HG03159 (cell line): Measurements from ENCODE around the gene SHANK1.

Experiments used
- ATAC-seq: cut with Tn5 transposase; IDR thresholded peaks from one replicate; pipeline ENCODE4 v1.9.1; 2021; ENCODE audit warnings: mild to moderate bottlenecking, moderate library complexity; ENCODE audit not compliant: unreplicated experiment

Gene SHANK1

DNA sequence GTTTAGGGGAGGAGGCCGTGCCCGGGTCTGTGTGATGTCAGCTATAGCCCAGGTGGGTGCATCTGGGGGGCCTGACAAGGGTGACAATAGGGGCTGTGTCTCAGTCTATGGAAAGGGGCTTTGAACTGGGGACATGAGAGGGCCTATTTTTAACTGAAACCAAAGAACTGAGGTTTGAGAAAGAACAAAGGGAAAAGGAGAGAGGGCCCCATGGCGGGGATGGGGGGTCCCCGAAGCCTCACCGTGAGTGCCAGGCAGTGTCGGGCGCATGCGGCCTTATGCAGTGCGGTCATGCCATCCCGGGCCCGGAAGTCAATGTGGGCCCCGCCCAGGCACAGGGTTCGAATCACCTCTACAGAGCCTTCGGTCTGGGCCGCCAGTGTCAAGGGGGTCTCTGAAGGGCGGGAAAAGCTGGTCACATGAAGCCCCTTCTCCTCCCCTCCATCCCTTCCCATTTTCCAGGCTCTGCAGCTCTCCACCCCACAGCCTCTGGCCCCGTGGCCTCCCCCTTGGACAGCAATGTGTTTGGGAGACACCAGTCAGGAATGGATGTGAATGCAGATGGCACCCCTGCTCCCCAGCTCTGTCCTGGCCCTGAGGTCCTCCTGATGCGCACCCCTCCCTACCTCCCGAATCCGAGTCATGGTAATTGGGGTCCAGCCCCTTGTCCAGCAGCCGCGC, 5.9 kb downstream of the SHANK1 start:
- no peak for ATAC-seq

DNA sequence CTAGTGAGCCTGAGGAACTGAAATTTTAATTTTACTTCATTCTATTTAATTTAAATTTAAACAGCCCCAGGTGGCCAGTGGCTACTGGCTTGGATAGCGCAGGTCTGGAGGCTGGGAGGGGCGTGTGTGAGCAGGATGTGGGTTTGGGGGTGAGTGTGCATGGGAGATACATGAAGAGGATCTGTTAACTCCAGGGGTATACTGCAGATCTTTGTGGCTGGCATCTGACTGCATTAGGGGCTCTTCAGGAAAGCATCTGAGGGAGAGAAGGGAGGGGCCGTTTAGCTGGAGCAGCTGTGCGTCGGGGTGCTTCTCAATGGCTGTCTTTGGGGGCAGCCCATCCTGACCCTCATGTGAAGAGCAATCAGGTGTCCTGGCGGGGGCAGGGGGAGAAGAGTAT, 6.8 kb downstream of the SHANK1 start:
- ATAC-seq: no peak

DNA sequence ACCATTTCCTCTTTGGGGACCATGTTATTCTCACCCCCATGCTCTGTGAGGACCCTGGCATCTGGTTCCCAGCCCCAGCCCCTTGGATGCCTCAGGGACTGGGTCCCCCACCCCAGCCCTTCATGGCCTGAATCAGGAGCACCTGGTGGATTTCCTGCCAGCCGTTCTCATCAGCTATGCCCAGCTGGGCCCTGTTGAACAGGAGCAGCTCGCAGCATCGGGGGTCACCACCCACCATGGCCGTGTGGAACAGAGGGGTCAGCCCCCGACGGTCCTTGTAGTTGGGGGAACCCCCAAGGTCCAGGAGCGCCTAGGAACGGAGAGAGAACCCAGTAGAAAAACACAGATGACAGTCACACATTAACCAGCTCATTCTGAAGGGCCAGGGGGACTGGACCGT, 7.8 kb downstream of the SHANK1 start:
- no peak for ATAC-seq

DNA sequence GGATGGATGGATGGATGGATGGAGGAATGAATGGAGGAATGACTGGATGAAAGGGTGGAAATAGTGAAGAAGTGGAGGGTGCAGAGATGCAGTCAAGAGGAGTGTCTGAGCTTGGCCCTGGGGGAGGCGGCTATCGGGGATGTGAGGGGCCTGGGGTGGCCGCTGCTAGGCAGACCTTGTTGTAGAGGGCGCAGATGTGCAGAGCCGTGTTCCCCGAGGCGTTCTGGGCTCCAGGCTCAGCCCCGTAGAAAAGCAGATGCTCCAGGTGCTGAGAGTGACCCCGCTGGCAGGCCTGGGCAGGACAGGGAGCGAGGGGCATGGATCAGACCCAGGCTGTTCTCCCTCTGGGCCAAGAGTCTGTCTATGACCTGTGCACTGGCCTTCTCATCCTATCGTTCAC, 8.4 kb downstream of the SHANK1 start:
- no peak for ATAC-seq

DNA sequence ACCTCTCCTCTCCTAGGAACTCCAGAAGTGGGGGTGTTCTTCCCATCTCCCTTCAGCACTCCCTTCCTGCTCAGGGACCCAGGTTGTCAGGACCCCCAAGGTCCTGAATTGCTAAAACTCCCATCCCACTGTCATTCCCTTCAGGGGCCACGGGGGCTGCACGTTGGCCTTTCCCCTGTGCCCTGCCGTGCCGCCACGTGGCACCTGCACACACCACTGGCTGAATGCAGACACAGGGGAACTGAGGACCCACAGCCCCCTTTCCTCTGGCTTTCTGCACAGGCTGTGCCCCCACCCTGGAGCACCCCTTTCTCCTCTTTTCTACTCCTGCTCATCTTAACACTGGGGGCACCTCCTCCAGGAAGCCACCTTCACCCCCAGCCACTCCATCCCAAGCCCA, 9.0 kb downstream of the SHANK1 start:
- no peak for ATAC-seq

DNA sequence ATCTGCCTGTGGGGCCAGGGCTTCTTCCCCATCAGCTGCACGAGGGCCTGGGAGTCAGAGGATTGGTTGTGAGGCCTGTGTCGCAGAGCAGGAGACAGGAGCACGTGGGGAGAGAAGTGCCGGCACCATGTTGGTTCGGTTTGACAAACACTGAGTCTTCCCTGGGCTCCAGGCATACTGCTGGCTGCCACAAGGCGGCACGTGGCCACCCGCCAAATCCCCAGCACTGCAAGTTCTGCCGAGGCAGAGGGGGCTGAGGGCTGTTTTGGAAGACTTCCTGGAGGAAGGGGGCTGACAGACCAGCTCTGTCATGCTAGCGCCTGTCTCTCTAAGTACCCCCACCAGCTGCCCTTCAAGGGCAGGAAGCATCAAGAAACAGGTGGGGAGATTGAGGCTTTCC, 9.5 kb downstream of the SHANK1 start:
- no peak for ATAC-seq

DNA sequence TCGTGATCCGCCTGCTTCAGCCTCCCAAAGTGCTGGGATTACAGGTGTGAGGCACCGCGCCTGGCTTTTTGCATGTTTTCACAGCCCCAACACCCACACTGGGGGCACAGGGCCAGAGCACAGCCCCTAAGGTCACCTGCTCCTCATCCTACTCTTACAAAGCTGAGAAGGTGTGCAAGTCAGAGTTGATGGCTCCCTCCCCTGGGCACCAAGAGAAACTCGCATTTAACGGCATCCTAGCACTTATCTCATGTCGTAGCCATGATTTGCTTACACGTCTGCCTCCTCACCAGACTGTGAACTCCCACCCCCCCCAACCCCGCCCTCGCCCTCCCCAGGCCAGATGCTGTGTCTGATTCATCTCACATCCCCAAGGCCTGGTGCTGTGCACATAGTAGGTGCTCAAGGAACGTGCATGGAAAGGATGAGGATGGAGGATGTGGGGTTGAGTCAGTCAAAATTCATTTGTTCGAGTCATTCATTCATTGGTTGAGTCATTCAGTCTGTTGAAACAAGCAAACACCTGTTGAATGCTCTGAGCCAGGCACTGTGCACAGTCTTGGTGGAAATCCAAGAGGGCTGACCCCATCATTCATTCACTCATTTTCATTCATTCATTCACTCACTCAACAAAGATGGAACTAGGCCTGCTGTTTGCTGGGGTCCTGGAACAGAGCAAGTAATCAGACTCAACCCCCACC, 11.3 kb downstream of the SHANK1 start:
- no peak for ATAC-seq

DNA sequence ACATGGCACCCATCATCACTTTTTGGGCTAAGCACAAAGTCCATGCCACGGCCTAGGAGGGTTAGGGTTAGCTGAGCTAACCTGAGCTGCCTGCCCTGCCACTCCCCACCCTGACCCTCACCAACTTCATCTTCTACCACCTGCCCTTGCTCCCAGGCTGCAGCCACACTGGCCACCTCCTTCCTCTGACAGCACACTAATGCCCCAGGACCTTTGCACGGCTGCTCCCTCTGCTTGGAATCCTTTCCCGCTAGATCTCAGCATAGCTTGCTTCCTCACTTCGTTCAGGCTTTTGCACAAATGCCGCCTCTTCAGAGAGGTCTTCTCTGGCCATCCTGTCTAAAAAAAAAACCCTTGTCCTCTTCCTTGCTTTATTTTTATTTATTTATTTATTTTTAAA, 13.2 kb downstream of the SHANK1 start:
- no peak for ATAC-seq

DNA sequence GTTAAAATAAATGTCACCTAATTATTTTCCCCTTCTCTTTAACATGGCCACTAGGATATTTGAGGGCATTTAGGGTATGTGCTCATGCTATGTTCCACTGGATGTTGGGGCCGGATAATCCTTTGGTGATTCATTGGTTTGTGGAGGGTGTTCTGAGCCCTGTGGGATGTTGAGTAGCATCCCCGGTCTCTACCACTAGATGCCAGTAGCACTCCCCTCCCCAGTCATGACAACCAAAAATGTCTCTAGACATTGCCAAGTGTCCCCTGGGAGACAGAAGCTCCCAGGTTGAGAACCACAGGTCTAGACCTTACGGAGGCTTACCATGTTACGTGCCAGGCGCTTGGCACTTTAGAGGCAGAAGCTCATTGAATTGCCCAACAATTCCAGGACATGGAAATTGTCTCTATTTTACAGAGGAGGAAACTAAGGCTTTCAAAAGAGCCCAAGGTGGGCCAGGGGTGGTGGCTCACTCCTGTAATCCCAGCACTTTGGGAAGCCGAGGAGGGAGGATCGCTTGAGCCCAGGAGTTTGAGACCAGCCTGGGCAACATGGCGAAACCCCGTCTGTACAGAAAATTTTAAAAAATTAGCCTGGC, 14.1 kb downstream of the SHANK1 start:
- ATAC-seq: no peak

DNA sequence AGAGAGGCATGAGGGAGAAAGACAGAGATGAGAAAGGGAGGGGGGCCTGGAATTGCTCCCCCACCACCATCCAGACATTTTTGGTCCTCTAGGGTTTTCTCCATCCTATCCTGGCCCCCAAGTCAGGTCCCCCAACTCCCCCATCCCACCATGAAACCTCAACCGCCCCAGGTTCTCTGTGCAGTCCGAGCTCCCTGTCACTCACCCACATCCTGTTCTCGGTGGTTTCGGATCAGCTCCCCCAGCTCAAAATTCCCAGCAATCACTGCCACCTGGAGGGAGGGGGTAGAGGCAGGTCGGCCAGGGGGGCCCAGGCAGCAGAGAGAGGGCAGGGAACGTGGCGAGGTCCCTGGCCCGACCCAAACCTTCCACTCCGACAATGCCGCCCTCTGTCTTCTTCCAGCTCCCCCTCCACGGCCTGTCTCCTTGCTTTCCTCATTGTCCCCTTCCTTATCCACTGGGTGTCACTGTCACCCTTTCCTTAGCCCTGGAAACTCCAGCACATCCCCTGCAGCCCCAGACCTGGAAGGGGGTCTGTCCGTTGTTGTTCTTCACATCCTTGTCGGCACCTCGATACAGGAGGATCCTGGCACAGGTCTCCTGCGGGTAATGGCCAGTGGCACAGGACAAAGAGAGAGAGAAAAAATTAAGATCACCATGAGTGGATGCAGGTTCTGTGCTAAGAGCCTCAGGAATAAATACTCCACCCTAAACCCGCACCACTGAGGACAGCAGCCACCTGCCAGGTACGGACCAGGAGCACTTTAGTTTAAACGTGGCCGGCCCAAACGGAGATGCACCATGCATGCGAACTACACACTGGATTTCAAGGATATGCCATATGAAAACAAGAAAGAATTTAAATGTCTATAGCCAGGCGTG, 15.4 kb downstream of the SHANK1 start:
- no peak for ATAC-seq

DNA sequence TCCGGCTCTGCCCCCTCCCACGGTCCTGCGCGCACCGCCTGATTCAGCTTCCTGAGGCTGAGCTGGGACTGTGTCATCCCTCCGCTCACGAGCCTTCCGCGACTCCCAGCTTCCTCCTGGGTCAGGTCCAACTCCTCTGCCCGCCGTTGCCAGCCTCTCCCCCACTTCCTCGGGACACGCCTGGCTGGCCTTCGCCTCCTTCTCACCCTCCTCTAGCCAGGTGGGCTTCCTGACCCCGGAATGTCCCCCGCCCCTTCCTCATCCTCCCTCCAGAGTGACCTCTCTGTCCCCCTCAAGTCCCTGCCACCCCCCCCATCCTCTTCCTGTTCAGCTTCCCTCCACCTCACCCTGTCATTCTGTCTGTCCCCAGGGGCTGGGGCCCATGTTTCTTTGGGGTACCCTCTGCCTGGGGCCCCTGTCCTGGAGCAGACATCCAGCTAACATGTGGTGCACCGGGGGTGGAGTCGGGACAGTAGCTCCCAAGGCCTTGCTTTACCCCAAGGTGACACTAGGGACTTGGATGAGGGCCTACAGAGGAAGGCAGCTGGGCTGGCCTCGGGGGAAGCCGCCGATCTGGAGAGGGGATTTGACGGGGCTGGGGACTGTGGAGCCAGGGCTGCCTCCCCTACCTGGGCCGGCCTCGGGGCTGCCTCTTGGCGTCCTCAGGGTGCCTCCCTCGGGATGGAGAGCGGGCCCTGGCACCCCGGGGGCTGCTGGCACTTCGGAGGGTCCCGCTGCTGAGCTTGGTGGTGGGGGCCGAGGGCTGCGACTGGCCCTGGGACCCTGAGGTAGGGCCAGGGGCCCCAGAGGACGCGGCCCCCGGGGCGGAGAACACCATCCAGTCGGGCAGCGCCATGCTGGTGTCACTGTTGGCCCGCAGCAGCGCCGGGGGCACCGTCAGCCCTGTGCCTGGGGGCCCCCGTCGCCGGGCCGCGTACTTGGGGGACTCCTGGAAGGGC, 16.5 kb downstream of the SHANK1 start:
- ATAC-seq: no peak

DNA sequence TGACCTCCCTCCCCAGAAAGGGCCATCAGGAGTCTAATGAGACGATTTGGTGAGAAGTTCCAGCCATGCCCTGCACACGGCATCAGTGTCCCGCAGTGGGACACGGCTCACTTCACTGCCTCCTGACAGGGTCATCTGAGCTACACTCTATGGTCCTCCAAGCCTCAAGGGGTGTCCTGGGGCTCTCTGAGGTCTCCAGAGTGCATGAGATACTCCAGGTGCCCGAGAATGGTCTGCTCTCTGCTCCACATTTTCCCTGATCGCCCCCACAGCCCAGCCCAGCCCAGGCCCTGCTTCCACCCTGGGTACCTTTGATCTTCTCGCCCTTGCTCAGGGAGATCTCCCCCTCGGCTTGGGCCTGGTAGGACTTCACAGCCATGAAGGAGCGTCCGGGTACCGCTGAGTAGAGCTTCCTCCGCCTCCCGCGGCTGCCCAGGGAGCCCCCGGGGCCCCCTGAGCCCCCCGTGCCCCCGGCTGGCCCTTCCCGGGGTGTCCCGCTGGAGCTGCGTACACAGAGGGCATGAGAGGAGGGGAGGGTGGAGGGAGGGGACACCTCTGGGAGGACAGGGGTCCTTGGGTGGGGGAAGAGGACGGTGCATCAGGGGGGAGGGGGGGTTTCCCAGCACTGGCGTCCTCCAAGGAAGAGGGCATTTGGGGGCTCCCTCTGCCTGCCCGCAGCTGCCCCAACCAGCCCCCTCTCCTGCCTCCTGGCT, 17.3 kb downstream of the SHANK1 start:
- no peak for ATAC-seq

DNA sequence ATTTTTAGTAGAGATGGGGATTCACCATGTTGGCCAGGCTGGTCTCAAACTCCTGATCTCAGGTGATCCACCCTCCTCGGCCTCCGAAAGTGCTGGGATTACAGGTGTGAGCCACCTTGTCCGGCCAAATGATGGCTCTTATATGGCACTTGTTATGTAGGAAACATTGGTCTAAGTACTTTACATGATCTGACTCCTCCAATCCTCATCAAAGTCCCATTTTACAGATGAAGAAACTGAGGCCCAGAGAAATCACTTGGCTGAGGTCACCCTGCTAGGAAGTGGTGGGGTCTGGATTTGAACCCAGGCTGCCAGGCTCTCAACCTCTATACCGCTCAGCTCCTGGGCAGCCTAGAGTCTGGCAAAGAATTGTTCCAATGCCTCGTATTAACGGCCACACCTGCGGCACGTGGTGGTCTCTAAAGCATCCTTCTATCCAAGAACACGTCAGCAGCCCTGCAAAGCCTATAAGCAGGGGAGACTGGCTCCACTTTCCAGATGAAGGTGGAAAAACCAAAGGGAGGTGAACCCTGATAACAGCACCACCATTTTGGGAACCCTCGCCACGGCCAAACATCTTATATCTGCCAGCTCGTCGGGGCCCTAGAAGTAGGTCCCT, 18.1 kb downstream of the SHANK1 start:
- ATAC-seq: no peak

DNA sequence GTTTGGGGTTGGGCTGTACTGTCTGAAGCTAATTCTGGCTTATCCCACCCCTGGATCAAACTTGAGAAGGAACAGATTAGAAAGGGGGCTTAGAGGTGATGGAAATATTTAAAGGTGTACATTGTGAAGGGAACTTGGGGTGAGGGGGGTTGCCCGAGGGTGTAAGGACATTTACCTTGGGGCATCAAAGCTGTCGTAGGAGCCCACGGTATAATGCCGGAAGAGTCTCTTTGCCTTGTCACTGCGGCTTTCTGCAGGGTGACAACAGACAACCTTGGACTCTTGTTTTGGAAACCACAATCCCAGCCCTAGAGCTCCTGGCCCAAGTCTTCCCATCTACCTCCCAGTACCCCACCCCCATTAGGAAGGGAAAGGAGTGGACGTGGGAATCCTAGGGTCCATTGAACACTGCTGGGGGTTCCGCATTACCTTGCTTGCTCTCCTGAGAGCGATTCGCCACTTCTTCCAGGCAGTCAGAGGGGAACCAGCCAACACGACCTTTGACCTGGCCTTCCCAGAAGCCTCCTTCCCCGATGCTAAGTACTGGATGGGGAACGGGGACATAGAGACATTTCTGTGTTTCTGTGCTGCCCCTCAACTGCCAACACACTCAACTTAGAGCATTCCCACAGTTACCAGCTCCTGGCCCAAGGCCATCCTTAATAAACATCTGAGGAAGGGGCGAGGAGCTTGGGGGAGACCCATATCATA, 22.0 kb downstream of the SHANK1 start:
- no peak for ATAC-seq

DNA sequence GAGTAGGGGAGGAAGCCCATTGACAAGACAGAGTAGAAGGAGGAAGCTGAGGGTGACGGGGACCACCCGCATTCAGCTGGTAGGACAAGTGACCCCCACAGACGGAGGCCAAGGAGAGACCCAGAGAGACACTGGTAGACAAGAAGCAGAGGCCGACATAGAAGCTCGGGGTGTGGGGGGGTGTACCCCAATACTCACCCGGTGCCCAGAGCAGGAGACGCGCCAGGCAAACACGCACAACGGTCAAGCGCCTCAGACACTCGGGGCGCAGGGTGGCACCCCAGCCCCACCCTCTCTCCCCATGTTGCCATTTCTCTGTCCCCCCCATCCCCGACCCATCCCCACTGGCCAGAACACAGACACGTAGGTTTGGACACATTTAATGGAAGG, 23.5 kb downstream of the SHANK1 start:
- no peak for ATAC-seq

DNA sequence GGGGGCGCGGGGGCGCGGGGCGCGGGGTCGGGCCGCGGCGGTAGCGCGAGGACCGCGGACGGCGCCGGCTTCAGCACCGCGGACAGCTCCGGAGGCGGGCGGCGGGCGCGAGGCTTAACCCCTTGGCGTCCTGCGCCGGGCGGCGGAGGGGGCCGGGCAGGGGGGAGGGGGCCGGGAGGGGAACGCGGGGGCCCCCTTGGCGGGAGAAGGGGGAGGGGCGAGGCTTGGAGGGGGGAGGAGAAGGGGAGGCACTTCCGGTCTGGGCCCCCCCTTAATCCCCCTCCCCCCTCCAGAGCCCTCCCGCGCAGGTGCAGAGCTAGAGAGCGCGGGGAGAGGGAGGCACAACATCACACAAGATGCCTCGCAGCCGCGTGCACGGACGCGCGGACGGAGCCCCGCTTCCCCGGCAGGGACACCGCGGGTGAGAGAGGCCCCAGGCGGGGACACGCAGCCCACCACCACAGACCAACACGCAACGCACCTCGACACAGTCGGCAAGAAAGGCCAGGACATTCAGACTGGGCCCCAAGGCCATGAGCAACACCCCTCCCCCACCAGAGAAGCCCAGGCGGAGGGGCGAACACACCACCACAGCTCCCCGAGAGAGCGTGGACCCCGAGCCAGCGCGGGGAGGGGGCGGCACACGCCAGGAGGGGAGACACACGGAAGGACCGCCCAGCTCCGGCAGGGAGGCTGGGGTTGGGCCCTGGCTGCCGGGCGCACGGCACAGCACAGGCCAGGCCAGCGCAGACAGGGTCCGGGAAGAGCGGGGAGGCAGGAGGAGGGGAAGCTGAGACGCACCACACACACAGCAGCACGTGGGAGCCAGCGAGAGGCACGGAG, 24.1 kb downstream of the SHANK1 start:
- ATAC-seq: no peak

DNA sequence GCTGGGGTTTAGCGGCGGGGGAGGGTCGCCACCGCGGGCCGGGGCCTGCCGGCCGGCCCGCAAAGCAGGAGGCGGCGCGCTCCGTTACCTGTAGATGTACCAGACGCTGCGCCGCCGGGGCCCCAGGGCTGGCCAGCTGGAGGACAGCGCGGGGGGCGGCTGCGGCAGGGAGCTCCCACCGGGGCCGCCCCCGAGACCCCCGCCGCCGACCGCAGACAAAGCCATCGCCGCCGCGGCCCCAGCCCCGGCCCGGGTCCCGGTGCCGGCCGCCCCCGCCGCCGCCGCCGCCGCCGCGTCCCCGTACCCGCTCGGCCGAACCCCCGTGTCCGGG, 24.8 kb downstream of the SHANK1 start:
- ATAC-seq: no peak
